A549 (cell line): ENCODE measurements around the gene CDC6. TPM values are rescaled to one million over a fixed set of nuclear protein-coding genes. Genes with fewer than 3 reads are reported as not detected.

Source experiments
- ATAC-seq, 2 experiments: fragments of 200-7000 bp in 1 of 2; fragments of >200 bp in 1 of 2; cut with Nextera tagmentation in 1 of 2; cut with Tn5 transposase in 1 of 2; 3 replicates each; pipeline versions ENCODE4 v1.8.0 to v1.9.1; 2018 to 2020; ENCODE audit warnings: mild to moderate bottlenecking in 1 of 2, moderate library complexity in 1 of 2
- CTCF ChIA-PET: fragments of 300-600 bp; sonication (Branson Sonifier 250); formaldehyde crosslinking; extraction: SDS; loops from one replicate; lab custom pipeline; 2021; ENCODE audit warnings: antibody characterized with exemption, inconsistent platforms; lab: Yijun Ruan, JAX
- POLR2A ChIA-PET: fragments of 350-600 bp; formaldehyde crosslinking; extraction: SDS; loops from one replicate; lab custom pipeline; 2021; ENCODE audit warnings: antibody characterized with exemption, inconsistent platforms; lab: Yijun Ruan, JAX
- DNase-seq, 2 experiments: peaks; one replicate each; pipeline versions ENCODE4 v3.0.0 to v3.0.0-alpha.2; 2011 to 2016; ENCODE audit warnings: low read depth in 1 of 2, low spot score in 1 of 2
- FAIRE-seq: peaks from 2 replicates; lab custom pipeline; 2011; peaks lifted over from hg19 to GRCh38; lab: Jason Lieb, UNC
- H3K27ac ChIP-seq, 2 experiments: fragments of >200 bp; sonication (Bioruptor Twin); formaldehyde crosslinking; 3 replicates each; pipeline ENCODE4 v1.5.1; 2016 to 2017
- H3K4me1 ChIP-seq: fragments of >200 bp; sonication (Bioruptor Twin); formaldehyde crosslinking; 3 replicates; pipeline ENCODE4 v1.6.1; 2016
- H3K4me2 ChIP-seq: fragments of >200 bp; sonication (Bioruptor Twin); formaldehyde crosslinking; 3 replicates; pipeline ENCODE4 v1.6.1; 2016
- H3K4me3 ChIP-seq: fragments of >200 bp; sonication (Bioruptor Twin); formaldehyde crosslinking; 3 replicates; pipeline ENCODE4 v1.5.1; 2016
- H3K9me3 ChIP-seq: fragments of >200 bp; sonication (Bioruptor Twin); formaldehyde crosslinking; 3 replicates; pipeline ENCODE4 v1.6.1; 2016
- ATOH8 ChIP-seq: fragments of 250-450 bp; sonication (Bioruptor Pico); IDR thresholded peaks from 2 replicates; pipeline ENCODE4 v1.5.0; 2020; ENCODE audit warnings: low read depth, mild to moderate bottlenecking, moderate library complexity
- BCL3 ChIP-seq: fragments of >200 bp; sonication (Bioruptor Twin); formaldehyde crosslinking; IDR thresholded peaks from 3 replicates; pipeline ENCODE4 v1.6.1; 2016
- CEBPB ChIP-seq, 2 experiments: fragments of >200 bp in 1 of 2; sonication (Bioruptor Twin) in 1 of 2; formaldehyde crosslinking in 1 of 2; IDR thresholded peaks; 2 replicates each; pipeline ENCODE4 v1.6.1; 2012 to 2016
- CHD4 ChIP-seq: fragments of 200-600 bp; sonication (generic); IDR thresholded peaks from 2 replicates; pipeline ENCODE4 v1.6.1; 2016; ENCODE audit warnings: antibody characterized with exemption, mild to moderate bottlenecking, borderline replicate concordance
- ELK1 ChIP-seq: fragments of 150-350 bp; IDR thresholded peaks from 2 replicates; pipeline ENCODE4 v1.6.1; 2014; ENCODE audit warnings: low read depth, mild to moderate bottlenecking, low read length
- FOSB ChIP-seq: fragments of 250-450 bp; sonication (Bioruptor Pico); IDR thresholded peaks from 2 replicates; pipeline ENCODE4 v1.5.0; 2020; ENCODE audit warnings: mild to moderate bottlenecking, moderate library complexity
- FOSL2 ChIP-seq, 2 experiments: fragments of 450-650 bp in 1 of 2; fragments of >200 bp in 1 of 2; sonication (Bioruptor Twin) in 1 of 2; formaldehyde crosslinking; IDR thresholded peaks; 2 replicates each; pipeline versions ENCODE4 v1.5.0 to v1.6.1; 2016 to 2020; ENCODE audit warnings: mild to moderate bottlenecking in 1 of 2, moderate library complexity in 1 of 2
- GATA3 ChIP-seq: IDR thresholded peaks from 2 replicates; pipeline ENCODE4 v1.6.1; 2012; ENCODE audit warnings: borderline replicate concordance
- HDAC2 ChIP-seq: fragments of 200-600 bp; sonication (generic); IDR thresholded peaks from 2 replicates; pipeline ENCODE4 v1.6.1; 2016
- HMGXB4 ChIP-seq: fragments of 250-450 bp; sonication (Bioruptor Pico); IDR thresholded peaks from 2 replicates; pipeline ENCODE4 v1.5.0; 2021; ENCODE audit warnings: mild to moderate bottlenecking, moderate library complexity, borderline replicate concordance
- HOXA7 ChIP-seq: fragments of 250-450 bp; sonication (Bioruptor Pico); IDR thresholded peaks from 2 replicates; pipeline ENCODE4 v1.5.0; 2020; ENCODE audit warnings: mild to moderate bottlenecking, moderate library complexity
- HOXB13 ChIP-seq: fragments of 250-450 bp; sonication (Bioruptor Pico); IDR thresholded peaks from 2 replicates; pipeline ENCODE4 v1.5.0; 2020; ENCODE audit warnings: low read depth, mild to moderate bottlenecking, moderate library complexity
- JUN ChIP-seq, 2 experiments: fragments of >200 bp; sonication (Bioruptor Twin); formaldehyde crosslinking; IDR thresholded peaks; 2 replicates in 1 of 2; 3 replicates in 1 of 2; pipeline ENCODE4 v1.6.1; 2016 to 2017
- MAX ChIP-seq: IDR thresholded peaks from 2 replicates; pipeline ENCODE4 v1.6.1; 2012
- MAZ ChIP-seq: fragments of 150-350 bp; IDR thresholded peaks from 2 replicates; pipeline ENCODE4 v1.6.1; 2014; ENCODE audit warnings: antibody characterized with exemption, low read depth, low read length, borderline replicate concordance
- MYC ChIP-seq: IDR thresholded peaks from 2 replicates; pipeline ENCODE4 v1.6.1; 2012; ENCODE audit warnings: mild to moderate bottlenecking, inconsistent platforms, low read length, improper control_type of control experiment, borderline replicate concordance
- NR3C1 ChIP-seq: fragments of >200 bp; sonication (Bioruptor Twin); formaldehyde crosslinking; IDR thresholded peaks from 3 replicates; pipeline ENCODE4 v1.6.1; 2017
- PBX3 ChIP-seq: IDR thresholded peaks from 2 replicates; pipeline ENCODE4 v1.6.1; 2012
- PHF8 ChIP-seq: fragments of 200-600 bp; sonication (generic); IDR thresholded peaks from 2 replicates; pipeline ENCODE4 v1.6.1; 2016; ENCODE audit warnings: low read depth, mild to moderate bottlenecking, antibody characterized with exemption, moderate library complexity, borderline replicate concordance
- POLR2AphosphoS2 ChIP-seq: conservative IDR thresholded peaks from 2 replicates; pipeline ENCODE4 v1.6.1; 2012; ENCODE audit warnings: low read length, improper control_type of control experiment, inconsistent platforms
- RARB ChIP-seq: fragments of 250-450 bp; sonication (Bioruptor Pico); IDR thresholded peaks from 2 replicates; pipeline ENCODE4 v1.8.0; 2021; ENCODE audit warnings: mild to moderate bottlenecking, moderate library complexity
- REST ChIP-seq: fragments of 200-600 bp; sonication (generic); IDR thresholded peaks from 2 replicates; pipeline ENCODE4 v1.6.1; 2016; ENCODE audit warnings: antibody characterized with exemption, mild to moderate bottlenecking, moderate library complexity
- SMC3 ChIP-seq: fragments of >200 bp; sonication (Bioruptor Twin); formaldehyde crosslinking; IDR thresholded peaks from 3 replicates; pipeline ENCODE4 v1.6.1; 2018; ENCODE audit warnings: inconsistent platforms
- TFCP2L1 ChIP-seq: fragments of 250-450 bp; sonication (Bioruptor Pico); IDR thresholded peaks from 2 replicates; pipeline ENCODE4 v1.5.0; 2021; ENCODE audit warnings: mild to moderate bottlenecking
- ZC3H11A ChIP-seq: fragments of 450-650 bp; IDR thresholded peaks from 2 replicates; pipeline ENCODE4 v1.6.1; 2014; ENCODE audit warnings: antibody characterized with exemption, mild to moderate bottlenecking
- WGBS: methylation state at CpG from one replicate; pipeline ENCODE4 v1.1.6; 2017; ENCODE audit errors: missing lambda C conversion rate; 5-methylcytosine and 5-hydroxymethylcytosine counted together
- polyA plus RNA-seq, 4 experiments: library from polyadenylated mRNA; depleted of rRNA in 3 of 4; stranded (reverse); fragments of >200 nt; fragmentation: RNase III in 1 of 4; extraction: RNeasy Plus Mini Kit Qiagen cat#74134 plus additional on column Dnase treatment in 1 of 4; gene quantifications; 2 replicates in 3 of 4; 3 replicates in 1 of 4; pipeline ENCODE4 v1.2.3, GENCODE V29; 2011 to 2017

The CDC6 gene
- polyA plus RNA-seq, 2 of the 4 experiments (the other 2 are of a cell fraction), result 67.0 to 79.5 TPM

GRCh38 chr17:40340880-40341807 is 53.5 kb downstream of the CDC6 start:
- Histone ChIP-seq H3K9me3 (no peaks in the 10 kb centered on the region), H3K27ac (peak overlapping the region; percentile 91 to 92), H3K4me2 (peak overlapping the region; percentile 97), H3K4me3 (peak overlapping the region; percentile 83), H3K4me1 (peaks cover 54% of the 10 kb centered on the region)
- WGBS, result 4% methylated on average over 31 of the region's 55 CpGs
- POLR2A ChIA-PET, result interaction anchor here (0.8 to 1.6 kb wide), 4 partner anchors 18 to 34 kb away, joined by 3 to 7 read pairs (median 3); no protein-coding TSS in a partner anchor
- DNase-seq, result peak; percentile 92 to 93
- CTCF ChIA-PET, result interaction anchor here (0.6 to 40.3 kb wide), 4 partner anchors 10 to 1689 kb away, joined by 3 to 2395 read pairs (median 120); partner anchors contain the start of genes CDC6 and RARA
- no peak for FAIRE-seq
- TF ChIP-seq JUN (IDR thresholded peaks at IDR 0.05) (peak in 1 of 2 experiments; percentile 71; a peak in 2 of 5 replicates), MAZ (peak; percentile 83), HOXA7 (CRISPR knock-in tag) (peak; percentile 54; the same call in 1 of the 2 replicates), ELK1 (no peak), CHD4 (no peak), POLR2AphosphoS2 (peak; percentile 72; the same call in 1 of the 2 replicates), BCL3 (no peak), HOXB13 (CRISPR knock-in tag) (no peak), TFCP2L1 (CRISPR knock-in tag) (0 out of 2 replicates have a peak, but pooled peaks have one; percentile 14), GATA3 (peak; percentile 46), FOSB (CRISPR knock-in tag) (peak; percentile 87), SMC3 (0 out of 3 replicates have a peak, but pooled peaks have one; percentile 28), ATOH8 (CRISPR knock-in tag) (no peak), REST (peak; percentile 33), PHF8 (peak; percentile 54; the same call in 1 of the 2 replicates), MYC (peak; percentile 51; the same call in 1 of the 2 replicates), PBX3 (0 out of 2 replicates have a peak, but pooled peaks have one; percentile 39), HMGXB4 (0 out of 2 replicates have a peak, but pooled peaks have one; percentile 13), MAX (peak; percentile 22), ZC3H11A (0 out of 2 replicates have a peak, but pooled peaks have one; percentile 4), HDAC2 (no peak), FOSL2 (IDR thresholded peaks at IDR 0.05) (no peak), FOSL2 (CRISPR knock-in tag; IDR thresholded peaks at IDR 0.05) (peak; percentile 68), CEBPB (IDR thresholded peaks at IDR 0.05) (0 out of 4 replicates have a peak, but pooled peaks of 1 of the 2 experiments have one; percentile 6), NR3C1 (no peak), RARB (CRISPR knock-in tag) (0 out of 2 replicates have a peak, but pooled peaks have one; percentile 73)
- ATAC-seq, result peak; percentile 76 to 79
